ENCODE data around the gene EVI5.
A peak's percentile ranks its signal among the peaks of the same experiment; 100 is the strongest.
"Not testable (repeated sequence)": the region's sequence is repeated elsewhere in the genome, so short reads cannot be mapped to it uniquely, and the experiment has no call there.

EVI5 gene

DNA sequence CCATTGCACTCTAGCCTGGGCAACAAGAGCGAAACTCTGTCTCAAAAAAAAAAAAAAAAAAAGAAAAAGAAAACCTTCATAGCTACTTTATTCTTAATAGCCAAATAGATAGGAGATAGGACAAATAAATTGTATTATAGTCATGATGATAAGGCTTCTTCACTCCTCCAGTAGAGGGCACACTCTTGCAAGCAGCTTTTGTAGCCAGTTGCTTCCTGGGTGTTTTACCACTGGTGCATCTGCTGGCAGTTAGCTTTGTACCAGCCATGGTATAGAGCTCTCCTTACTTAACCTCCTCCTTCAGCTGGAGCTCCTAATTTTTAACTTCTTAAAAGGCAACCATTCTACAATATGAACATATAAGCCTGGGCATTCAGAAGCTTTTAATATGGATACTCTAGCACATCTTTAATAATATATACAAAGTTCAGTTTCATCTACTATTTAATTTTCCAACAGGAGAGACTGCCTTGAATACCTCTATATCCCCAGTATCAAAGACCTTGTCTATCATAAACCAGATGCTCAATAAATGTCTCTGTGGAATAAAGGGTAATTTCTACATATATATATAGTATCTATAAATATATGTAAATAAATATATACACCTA, 35.8 kb downstream of the EVI5 start:
- DNase-seq (ENCODE audit: low read depth, low spot score) = no peak
- Histone ChIP-seq H3K27ac (no peak overlapping the region), H3K9me3 (ENCODE audit: low read depth, low read length) (no peaks in the 10 kb centered on the region), H3K36me3 (ENCODE audit: insufficient read depth, low read length) (peaks cover 4% of the 10 kb centered on the region; the same call in 1 of the 2 replicates), H3K9ac (ENCODE audit: insufficient read length) (no peak overlapping the region), H3K4me3 (no peak overlapping the region)
- TF ChIP-seq FOXP2 (optimal IDR thresholded peaks at IDR 0.05; ENCODE audit: control extremely low read depth, extremely low read length, insufficient read depth) = no peak
- TF ChIP-seq POLR2AphosphoS5 (IDR thresholded peaks at IDR 0.05; ENCODE audit: borderline replicate concordance, low read depth, low read length) = no peak
- no peak for TF ChIP-seq EZH2 (IDR thresholded peaks at IDR 0.05)

GRCh38 chr1:92748138-92748537, 36.8 kb downstream of the EVI5 start:
- no peak for TF ChIP-seq EZH2 (IDR thresholded peaks at IDR 0.05)
- no peak for TF ChIP-seq POLR2AphosphoS5 (IDR thresholded peaks at IDR 0.05; ENCODE audit: borderline replicate concordance, low read depth, low read length)
- no peak for TF ChIP-seq FOXP2 (optimal IDR thresholded peaks at IDR 0.05; ENCODE audit: control extremely low read depth, extremely low read length, insufficient read depth)
- H3K9ac ChIP-seq (ENCODE audit: insufficient read length) = no peak overlapping the region
- no peaks in the 10 kb centered on the region for H3K9me3 ChIP-seq (ENCODE audit: low read depth, low read length)
- 0 out of 2 replicates have a peak, but pooled peaks cover 4% of the 10 kb centered on the region for H3K36me3 ChIP-seq (ENCODE audit: insufficient read depth, low read length)
- DNase-seq (ENCODE audit: low read depth, low spot score) = no peak
- no peak overlapping the region for H3K27ac ChIP-seq
- H3K4me3 ChIP-seq = no peak overlapping the region

DNA sequence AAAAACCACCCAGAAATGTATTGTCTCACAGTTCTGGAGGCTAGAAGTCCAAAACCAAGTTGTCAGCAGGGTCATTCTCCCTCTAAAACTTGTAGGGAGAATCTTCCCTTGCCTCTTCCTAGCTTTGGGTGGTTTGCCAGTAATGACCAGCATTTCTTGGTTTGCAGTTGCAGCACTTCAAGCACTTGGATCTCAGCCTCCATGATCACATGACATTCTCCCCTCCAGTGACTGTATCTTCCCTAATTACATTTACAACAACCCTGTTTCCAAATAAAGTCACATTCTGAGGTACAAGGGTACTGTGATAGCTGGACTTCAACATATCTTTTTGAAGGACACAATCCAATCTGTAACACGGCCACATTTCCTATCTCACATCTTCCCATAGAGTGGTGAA, 37.2 kb downstream of the EVI5 start:
- H3K27ac ChIP-seq = no peak overlapping the region
- 0 out of 2 replicates have a peak, but pooled peaks cover 4% of the 10 kb centered on the region for H3K36me3 ChIP-seq (ENCODE audit: insufficient read depth, low read length)
- H3K4me3 ChIP-seq = no peak overlapping the region
- no peaks in the 10 kb centered on the region for H3K9me3 ChIP-seq (ENCODE audit: low read depth, low read length)
- no peak for TF ChIP-seq EZH2 (IDR thresholded peaks at IDR 0.05)
- TF ChIP-seq POLR2AphosphoS5 (IDR thresholded peaks at IDR 0.05; ENCODE audit: borderline replicate concordance, low read depth, low read length) = no peak
- TF ChIP-seq FOXP2 (optimal IDR thresholded peaks at IDR 0.05; ENCODE audit: control extremely low read depth, extremely low read length, insufficient read depth) = no peak
- DNase-seq (ENCODE audit: low read depth, low spot score) = no peak
- no peak overlapping the region for H3K9ac ChIP-seq (ENCODE audit: insufficient read length)

DNA sequence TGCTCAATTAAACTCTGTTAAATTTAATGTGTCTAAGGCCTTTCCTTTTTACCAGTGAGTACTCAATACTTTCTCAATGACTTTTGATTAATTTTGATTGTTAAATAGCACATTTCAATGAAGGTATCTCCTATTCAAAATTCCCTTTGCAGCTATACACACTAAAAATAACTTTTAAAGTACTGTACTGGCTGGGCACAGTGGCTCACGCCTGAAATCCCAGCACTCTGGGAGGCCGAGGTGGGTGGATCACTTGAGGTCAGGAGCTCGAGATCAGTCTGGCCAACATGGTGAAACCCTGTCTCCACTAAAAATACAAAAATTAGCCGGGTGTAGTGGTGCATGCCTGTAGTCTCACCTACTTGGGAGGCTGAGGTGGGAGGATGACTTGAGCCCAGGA, 38.7 kb downstream of the EVI5 start:
- DNase-seq (ENCODE audit: low read depth, low spot score); H3K27ac ChIP-seq; H3K36me3 ChIP-seq (ENCODE audit: insufficient read depth, low read length); H3K9ac ChIP-seq (ENCODE audit: insufficient read length); H3K9me3 ChIP-seq (ENCODE audit: low read depth, low read length); H3K4me3 ChIP-seq: not testable (repeated sequence)

- no peak for DNase-seq (ENCODE audit: low read depth, low spot score)
- Histone ChIP-seq H3K9me3 (ENCODE audit: low read depth, low read length) (no peaks in the 10 kb centered on the region), H3K27ac (no peak overlapping the region), H3K36me3 (ENCODE audit: insufficient read depth, low read length) (0 out of 2 replicates have a peak, but pooled peaks cover 4% of the 10 kb centered on the region), H3K9ac (ENCODE audit: insufficient read length) (no peak overlapping the region), H3K4me3 (no peak overlapping the region)
- TF ChIP-seq FOXP2 (optimal IDR thresholded peaks at IDR 0.05; ENCODE audit: control extremely low read depth, extremely low read length, insufficient read depth) = no peak
- no peak for TF ChIP-seq EZH2 (IDR thresholded peaks at IDR 0.05)
- TF ChIP-seq POLR2AphosphoS5 (IDR thresholded peaks at IDR 0.05; ENCODE audit: borderline replicate concordance, low read depth, low read length) = no peak
These were observed 41.7 kb downstream of the EVI5 start for GRCh38 chr1:92743221-92743620.

DNA sequence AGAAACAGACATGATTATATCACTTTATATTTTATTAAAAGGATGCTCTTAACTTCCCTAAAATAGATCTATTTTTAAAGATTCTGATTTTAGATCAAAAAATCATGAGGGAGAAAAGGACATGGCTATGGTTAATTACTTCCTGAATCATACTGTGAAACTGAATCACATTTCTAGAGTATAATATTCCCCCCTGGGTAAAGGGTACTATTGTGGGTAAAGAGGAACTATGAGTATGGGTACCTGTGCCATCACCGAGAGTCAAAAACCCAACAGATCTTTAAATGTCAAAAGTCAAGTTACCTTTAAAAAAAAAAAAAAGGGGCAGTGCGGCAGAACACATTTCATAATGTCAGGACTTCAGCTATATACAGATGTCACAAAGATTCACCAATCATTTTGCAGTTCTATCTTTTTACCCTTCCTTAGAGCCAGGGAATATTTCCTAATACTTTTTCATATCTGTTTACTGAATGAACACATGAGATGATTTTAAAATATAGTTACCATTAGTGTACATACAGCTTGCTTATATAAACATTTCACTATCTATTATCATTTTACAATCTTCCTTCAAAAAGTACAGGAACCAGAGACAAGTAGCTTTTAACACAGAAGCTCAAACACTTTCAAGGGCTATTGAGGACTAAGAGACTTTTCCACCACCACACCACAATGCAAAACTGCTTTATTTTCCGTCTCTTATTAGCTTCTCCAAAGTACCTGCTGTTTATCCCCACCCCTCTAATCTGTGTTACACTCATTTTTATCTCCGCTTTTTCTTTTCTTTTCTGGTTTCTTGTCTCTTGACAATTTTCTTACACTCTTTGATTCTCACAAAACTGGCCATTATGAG, 45.0 kb downstream of the EVI5 start:
- DNase-seq (ENCODE audit: low read depth, low spot score) = no peak
- Histone ChIP-seq H3K36me3 (ENCODE audit: insufficient read depth, low read length) (peaks cover 4% of the 10 kb centered on the region), H3K9ac (ENCODE audit: insufficient read length) (no peak overlapping the region), H3K9me3 (ENCODE audit: low read depth, low read length) (no peaks in the 10 kb centered on the region), H3K4me3 (no peak overlapping the region), H3K27ac (peak overlapping the region; percentile 52; the same call in 1 of the 2 replicates)
- TF ChIP-seq FOXP2 (optimal IDR thresholded peaks at IDR 0.05; ENCODE audit: control extremely low read depth, extremely low read length, insufficient read depth) (no peak), POLR2AphosphoS5 (IDR thresholded peaks at IDR 0.05; ENCODE audit: borderline replicate concordance, low read depth, low read length) (no peak), EZH2 (IDR thresholded peaks at IDR 0.05) (no peak)

- Histone ChIP-seq H3K36me3 (ENCODE audit: insufficient read depth, low read length) (peaks cover 15% of the 10 kb centered on the region), H3K4me3 (no peak overlapping the region), H3K27ac (no peak overlapping the region), H3K9ac (ENCODE audit: insufficient read length) (no peak overlapping the region), H3K9me3 (ENCODE audit: low read depth, low read length) (no peaks in the 10 kb centered on the region)
- DNase-seq (ENCODE audit: low read depth, low spot score) = no peak
- TF ChIP-seq EZH2 (IDR thresholded peaks at IDR 0.05) (no peak), FOXP2 (optimal IDR thresholded peaks at IDR 0.05; ENCODE audit: control extremely low read depth, extremely low read length, insufficient read depth) (no peak), POLR2AphosphoS5 (IDR thresholded peaks at IDR 0.05; ENCODE audit: borderline replicate concordance, low read depth, low read length) (no peak)
These were observed 48.5 kb downstream of the EVI5 start for GRCh38 chr1:92736395-92736794.

DNA sequence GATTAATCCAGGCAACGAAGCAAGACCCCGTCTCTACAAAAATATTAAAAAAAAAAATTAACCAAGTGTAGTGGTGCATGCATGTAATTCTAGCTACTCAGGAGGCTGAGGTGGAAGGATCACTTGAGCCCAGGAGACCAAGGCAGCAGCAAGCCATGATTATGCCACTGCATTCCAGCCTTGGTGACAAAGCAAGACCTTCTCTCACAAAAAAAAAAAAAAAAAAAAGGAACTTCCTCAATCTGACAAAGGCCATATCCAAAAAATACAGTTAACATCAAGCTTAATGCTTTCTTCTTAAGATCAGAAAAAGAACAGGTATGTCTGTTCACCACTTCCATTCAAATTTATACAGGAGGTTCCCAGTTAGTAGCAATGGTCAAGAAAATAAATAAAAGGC, 54.4 kb downstream of the EVI5 start:
- Histone ChIP-seq H3K36me3 (ENCODE audit: insufficient read depth, low read length) (peaks cover 23% of the 10 kb centered on the region), H3K27ac (no peak overlapping the region), H3K9ac (ENCODE audit: insufficient read length) (no peak overlapping the region), H3K4me3 (no peak overlapping the region), H3K9me3 (ENCODE audit: low read depth, low read length) (no peaks in the 10 kb centered on the region)
- TF ChIP-seq FOXP2 (optimal IDR thresholded peaks at IDR 0.05; ENCODE audit: control extremely low read depth, extremely low read length, insufficient read depth) (no peak), EZH2 (IDR thresholded peaks at IDR 0.05) (no peak), POLR2AphosphoS5 (IDR thresholded peaks at IDR 0.05; ENCODE audit: borderline replicate concordance, low read depth, low read length) (no peak)
- DNase-seq (ENCODE audit: low read depth, low spot score) = no peak
